OCI-LY7 (cell line): Measurements from ENCODE around the gene NIT1. TPM values are rescaled to one million over a fixed set of nuclear protein-coding genes. Genes with fewer than 3 reads are reported as not detected.

ENCODE experiments used
- BruUV-seq: library from RNA; stranded (reverse); fragments of 400-500 nt; replicated peaks from 2 replicates; lab custom pipeline; 2021; lab: Mats Ljungman, UMichigan
- CTCF ChIA-PET: fragments of 300-600 bp; sonication (Branson Sonifier 250); formaldehyde crosslinking; loops from one replicate; lab custom pipeline; 2022; ENCODE audit warnings: antibody characterized with exemption; ENCODE audit not compliant: unreplicated experiment; lab: Charles Lee
- POLR2A ChIA-PET: fragments of 300-600 bp; sonication (Branson Sonifier 250); formaldehyde crosslinking; loops from one replicate; lab custom pipeline; 2022; ENCODE audit warnings: antibody characterized with exemption; lab: Charles Lee
- DNase-seq: peaks from one replicate; pipeline ENCODE4 v3.0.0-alpha.2; 2015; ENCODE audit warnings: low spot score
- H2AFZ ChIP-seq: fragments of 200-600 bp; sonication (generic), shearing (Covaris generic); 2 replicates; pipeline ENCODE4 v1.6.1; 2014; ENCODE audit warnings: mild to moderate bottlenecking, antibody characterized with exemption, low read length, moderate library complexity
- H3K27ac ChIP-seq: fragments of 200-600 bp; sonication (generic); 2 replicates; pipeline ENCODE4 v1.5.1; 2014; ENCODE audit warnings: mixed run types, low read depth, mild to moderate bottlenecking, moderate library complexity, low read length, inconsistent platforms; ENCODE audit not compliant: poor library complexity, severe bottlenecking
- H3K36me3 ChIP-seq: fragments of 200-600 bp; sonication (generic); 2 replicates; pipeline ENCODE4 v1.6.1; 2014; ENCODE audit warnings: mild to moderate bottlenecking, antibody characterized with exemption, low read length, moderate library complexity, mixed read lengths; ENCODE audit not compliant: insufficient read depth
- H3K4me1 ChIP-seq: fragments of 200-600 bp; sonication (generic); 2 replicates; pipeline ENCODE4 v1.5.1; 2014; ENCODE audit warnings: mild to moderate bottlenecking, low read length; ENCODE audit not compliant: insufficient read depth, poor library complexity, severe bottlenecking
- H3K4me2 ChIP-seq: fragments of 200-600 bp; sonication (generic); 2 replicates; pipeline ENCODE4 v1.6.1; 2014; ENCODE audit warnings: mild to moderate bottlenecking, low read length
- H3K4me3 ChIP-seq: fragments of 200-600 bp; sonication (generic); 2 replicates; pipeline ENCODE4 v1.5.1; 2014; ENCODE audit warnings: mild to moderate bottlenecking, low read depth, low read length; ENCODE audit not compliant: poor library complexity, severe bottlenecking
- H3K79me2 ChIP-seq: fragments of 200-600 bp; sonication (generic); 2 replicates; pipeline ENCODE4 v1.6.1; 2016; ENCODE audit warnings: low read depth, mild to moderate bottlenecking, low read length, moderate library complexity, mixed read lengths; ENCODE audit not compliant: insufficient read depth
- H3K9me2 ChIP-seq: fragments of 200-600 bp; sonication (generic); 2 replicates; pipeline ENCODE4 v1.6.1; 2016; ENCODE audit warnings: mild to moderate bottlenecking, low read length, mixed read lengths; ENCODE audit not compliant: insufficient read depth
- H3K9me3 ChIP-seq: fragments of 200-600 bp; sonication (generic); 2 replicates; pipeline ENCODE4 v1.6.1; 2014; ENCODE audit warnings: mild to moderate bottlenecking, mixed run types, low read length, mixed read lengths
- H4K20me1 ChIP-seq: fragments of 200-600 bp; sonication (generic); 2 replicates; pipeline ENCODE4 v1.6.1; 2014; ENCODE audit warnings: mild to moderate bottlenecking, antibody characterized with exemption, low read length, moderate library complexity, mixed read lengths; ENCODE audit not compliant: insufficient read depth
- CTCF ChIP-seq: fragments of 200-600 bp; sonication (generic); conservative IDR thresholded peaks from 2 replicates; pipeline ENCODE4 v1.5.1; 2014; ENCODE audit warnings: mild to moderate bottlenecking, antibody characterized with exemption, low read length, moderate library complexity, mixed read lengths
- EZH2phosphoT487 ChIP-seq: fragments of 200-600 bp; sonication (generic); IDR thresholded peaks from 2 replicates; pipeline ENCODE4 v1.6.1; 2018; ENCODE audit warnings: low read depth, borderline replicate concordance, mild to moderate bottlenecking, mixed run types, antibody characterized with exemption, low read length, moderate library complexity, mixed read lengths
- intact Hi-C: fragments of 100-400 bp; cut with micrococcal nuclease; formaldehyde crosslinking; loops from one replicate; pipeline ENCODE4 v1.10.0; 2022; ENCODE audit not compliant: unreplicated experiment
- total RNA-seq, 2 experiments: library from RNA; depleted of rRNA in 1 of 2; stranded (reverse); fragments of >200 nt in 1 of 2; shearing (Covaris generic) in 1 of 2; gene quantifications; 2 replicates each; pipeline ENCODE4 v1.2.3, GENCODE V29; 2014 to 2022

NIT1 gene
- total RNA-seq, 2 experiments from 2014 or later, result 42.7 to 46.5 TPM

- DNase-seq, result no peak
- H3K9me2 ChIP-seq, result no peaks in the 10 kb centered on the region
- BruUV-seq, result no TSS peak
- no peak for TF ChIP-seq EZH2phosphoT487
- TF ChIP-seq CTCF, result no peak
- H2AFZ ChIP-seq, result no peak overlapping the region
- H3K4me1 ChIP-seq, result peaks cover 9% of the 10 kb centered on the region
- CTCF ChIA-PET, result no interaction called here
- H3K79me2 ChIP-seq, result no peaks in the 10 kb centered on the region
- no peak overlapping the region for H3K4me2 ChIP-seq
- H3K36me3 ChIP-seq, result no peaks in the 10 kb centered on the region
- POLR2A ChIA-PET, result no interaction called here
- H3K4me3 ChIP-seq, result no peak overlapping the region
- no peaks in the 10 kb centered on the region for H4K20me1 ChIP-seq
- no peak overlapping the region for H3K27ac ChIP-seq
- no peaks in the 10 kb centered on the region for H3K9me3 ChIP-seq
- intact Hi-C loops, result loop anchor here (10.0 kb wide), 1 partner anchor 257 kb away; no protein-coding TSS in a partner anchor
These were observed 26.0 kb upstream of the NIT1 start for GRCh38 chr1:161091796-161092507.

- no TSS peak for BruUV-seq
- peaks cover 14% of the 10 kb centered on the region for H3K4me1 ChIP-seq
- H3K79me2 ChIP-seq, result no peaks in the 10 kb centered on the region
- H3K4me3 ChIP-seq, result no peak overlapping the region
- intact Hi-C loops, result loop anchor here (10.0 kb wide), 1 partner anchor 258 kb away; no protein-coding TSS in a partner anchor
- no peak overlapping the region for H2AFZ ChIP-seq
- no peak for DNase-seq
- no peaks in the 10 kb centered on the region for H3K9me3 ChIP-seq
- H4K20me1 ChIP-seq, result no peaks in the 10 kb centered on the region
- ChIA-PET POLR2A (no interaction called here), CTCF (no interaction called here)
- TF ChIP-seq CTCF (no peak), EZH2phosphoT487 (no peak)
- H3K4me2 ChIP-seq, result no peak overlapping the region
- no peak overlapping the region for H3K27ac ChIP-seq
- H3K9me2 ChIP-seq, result no peaks in the 10 kb centered on the region
- H3K36me3 ChIP-seq, result no peaks in the 10 kb centered on the region
These were observed 25.3 kb upstream of the NIT1 start for GRCh38 chr1:161092621-161093028.

- TF ChIP-seq CTCF (no peak), EZH2phosphoT487 (no peak)
- CTCF ChIA-PET, result no interaction called here
- H3K79me2 ChIP-seq, result no peaks in the 10 kb centered on the region
- H3K36me3 ChIP-seq, result peaks cover 8% of the 10 kb centered on the region; the same call in 1 of the 2 replicates
- H3K4me2 ChIP-seq, result no peak overlapping the region
- POLR2A ChIA-PET, result interaction anchor here (0.7 kb wide), 1 partner anchor 22 kb away, joined by 6 read pairs; no protein-coding TSS in a partner anchor
- no peak overlapping the region for H3K4me3 ChIP-seq
- no peak overlapping the region for H2AFZ ChIP-seq
- no peaks in the 10 kb centered on the region for H3K9me3 ChIP-seq
- intact Hi-C loops, result loop anchor here (10.0 kb wide), 1 partner anchor 260 kb away; no protein-coding TSS in a partner anchor
- BruUV-seq, result no TSS peak
- peaks cover 29% of the 10 kb centered on the region for H3K4me1 ChIP-seq
- H4K20me1 ChIP-seq, result no peaks in the 10 kb centered on the region
- DNase-seq, result no peak
- no peaks in the 10 kb centered on the region for H3K9me2 ChIP-seq
- H3K27ac ChIP-seq, result no peak overlapping the region
These were observed 23.4 kb upstream of the NIT1 start for GRCh38 chr1:161094481-161094880.
